ENCODE measurements around the gene VIPR1. TPM values are rescaled to one million over a fixed set of nuclear protein-coding genes. Genes with fewer than 3 reads are reported as not detected.
"Not testable (repeated sequence)": the region's sequence is repeated elsewhere in the genome, so short reads cannot be mapped to it uniquely, and the experiment has no call there.

The VIPR1 gene
- total RNA-seq, 2 experiments from 2014 or later: 7.5 to 9.6 TPM

DNA sequence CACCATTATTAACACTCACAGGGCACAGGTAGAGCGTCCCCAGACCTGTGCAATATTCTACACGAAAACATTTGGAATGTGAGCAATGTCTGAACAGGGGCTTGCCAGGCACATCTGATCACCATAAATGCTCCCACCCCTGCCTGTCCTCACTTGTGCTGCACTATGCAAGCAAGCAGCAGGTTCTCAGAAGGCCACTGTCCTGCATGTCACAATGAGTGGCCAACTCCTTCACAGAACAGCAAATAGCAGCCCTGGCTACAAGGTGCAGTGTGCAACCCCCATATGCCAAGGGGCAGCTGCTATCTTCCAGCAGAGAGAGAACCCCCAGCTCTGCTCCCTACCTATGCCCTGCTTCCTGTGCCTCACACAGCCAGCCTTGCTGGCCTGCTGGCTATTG is 46.7 kb downstream of the VIPR1 start:
- no peak overlapping the region for H3K27ac Mint-ChIP-seq
- CTCF ChIA-PET: interaction anchor here (0.6 to 7.5 kb wide), 6 partner anchors 13 to 391 kb away, joined by 3 to 70 read pairs (median 4); partner anchors contain the start of genes NKTR and VIPR1
- POLR2A ChIA-PET: no interaction called here
- H3K4me1 Mint-ChIP-seq: peaks cover 3% of the 10 kb centered on the region
- no peaks in the 10 kb centered on the region for H3K27me3 Mint-ChIP-seq
- no peak for DNase-seq
- peaks cover 36% of the 10 kb centered on the region for H3K36me3 Mint-ChIP-seq (ENCODE audit: low read depth)
- H3K9me3 Mint-ChIP-seq: no peaks in the 10 kb centered on the region
- H3K4me3 Mint-ChIP-seq: no peak overlapping the region

DNA sequence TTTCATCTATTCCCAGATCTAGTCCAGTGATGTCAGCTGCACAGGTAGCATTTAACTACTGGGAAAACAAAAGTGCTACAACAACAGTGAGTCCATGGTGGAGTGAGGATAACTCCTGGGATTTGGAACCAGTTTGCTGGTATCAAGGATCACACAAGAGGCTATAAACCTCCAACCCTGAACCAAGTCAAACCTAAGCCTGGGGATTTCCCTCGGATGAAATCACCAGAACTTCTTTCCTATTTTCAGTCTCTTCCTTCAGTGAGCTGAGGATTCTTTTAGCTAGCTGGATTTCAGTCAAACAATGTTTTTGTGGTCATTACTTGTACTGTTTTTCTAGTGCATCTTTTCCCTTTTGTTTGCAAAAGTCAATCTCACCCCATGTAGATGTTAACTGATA is 47.8 kb downstream of the VIPR1 start:
- ChIA-PET POLR2A (no interaction called here), CTCF (interaction anchor here (3.9 to 7.5 kb wide), 2 partner anchors 14 to 48 kb away, joined by 24 to 70 read pairs; partner anchors contain the start of gene VIPR1)
- no peak overlapping the region for H3K27ac Mint-ChIP-seq
- H3K27me3 Mint-ChIP-seq: no peaks in the 10 kb centered on the region
- H3K4me3 Mint-ChIP-seq: no peak overlapping the region
- peaks cover 39% of the 10 kb centered on the region for H3K36me3 Mint-ChIP-seq (ENCODE audit: low read depth)
- no peak for DNase-seq
- H3K4me1 Mint-ChIP-seq: peaks cover 5% of the 10 kb centered on the region
- H3K9me3 Mint-ChIP-seq: no peaks in the 10 kb centered on the region

DNA sequence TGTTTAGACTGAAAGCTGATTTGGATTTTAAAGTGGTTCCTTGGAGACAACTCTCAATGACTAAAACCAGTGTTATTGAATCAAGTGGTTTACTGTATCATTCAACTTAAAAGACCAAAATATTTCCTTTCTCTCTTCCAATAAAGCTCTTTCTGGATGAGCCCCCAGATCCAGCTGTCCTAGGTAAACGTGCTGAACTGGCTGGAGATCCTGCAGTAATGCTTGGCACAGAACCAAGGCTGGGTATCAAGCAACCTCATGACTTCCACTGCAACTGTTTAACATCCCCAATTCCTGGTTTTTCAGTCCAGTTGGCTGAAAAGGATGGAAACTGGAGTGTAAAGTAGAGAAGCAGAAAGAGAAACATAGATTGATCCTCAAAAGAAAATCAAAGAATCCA is 50.4 kb downstream of the VIPR1 start:
- POLR2A ChIA-PET: interaction anchor here (0.6 to 0.7 kb wide), 2 partner anchors 51 to 539 kb away, joined by 3 to 5 read pairs; partner anchors contain the start of gene VIPR1
- no peak overlapping the region for H3K27ac Mint-ChIP-seq
- H3K36me3 Mint-ChIP-seq (ENCODE audit: low read depth): peaks cover 55% of the 10 kb centered on the region
- peaks cover 30% of the 10 kb centered on the region for H3K4me1 Mint-ChIP-seq
- H3K4me3 Mint-ChIP-seq: no peak overlapping the region
- CTCF ChIA-PET: interaction anchor here (0.9 to 1.7 kb wide), 7 partner anchors 12 to 361 kb away, joined by 3 to 9 read pairs (median 3); no protein-coding TSS in a partner anchor
- H3K9me3 Mint-ChIP-seq: no peaks in the 10 kb centered on the region
- no peaks in the 10 kb centered on the region for H3K27me3 Mint-ChIP-seq
- DNase-seq: no peak

DNA sequence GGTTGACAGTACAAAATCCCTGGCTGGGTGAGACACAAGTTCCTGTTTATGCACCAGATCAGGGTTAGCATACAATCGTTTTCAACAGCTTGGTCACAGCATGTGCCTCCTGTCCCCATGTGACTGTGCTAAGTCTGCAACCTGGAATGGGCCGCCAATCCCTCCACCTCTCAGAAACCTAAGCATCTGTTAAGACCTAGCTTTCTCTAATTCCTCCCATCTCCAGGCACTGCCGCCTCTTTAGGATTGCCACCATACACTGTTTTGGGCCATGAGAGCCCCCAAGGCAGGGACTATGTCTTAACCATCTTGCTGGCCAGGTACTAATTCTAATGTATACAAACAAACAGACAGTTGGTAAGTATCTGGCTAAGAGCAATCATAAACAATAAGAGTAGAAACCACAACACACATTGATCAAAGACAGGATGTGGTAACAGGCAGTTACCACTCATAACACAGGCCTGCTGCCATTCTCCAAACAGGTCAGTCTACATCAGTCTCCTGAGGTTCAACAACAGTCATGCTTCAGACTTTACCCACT is 53.7 kb downstream of the VIPR1 start:
- H3K27me3 Mint-ChIP-seq: no peaks in the 10 kb centered on the region
- peak; percentile 63 for DNase-seq
- ChIA-PET CTCF (interaction anchor here (1.5 kb wide), 1 partner anchor 10 kb away, joined by 3 read pairs; no protein-coding TSS in a partner anchor), POLR2A (interaction anchor here (1.1 to 1.7 kb wide), 3 partner anchors 26 to 189 kb away, joined by 3 to 7 read pairs (median 3); partner anchors contain the start of genes SEC22C and SS18L2)
- H3K9me3 Mint-ChIP-seq: no peaks in the 10 kb centered on the region
- H3K4me1 Mint-ChIP-seq: peaks cover 29% of the 10 kb centered on the region
- H3K27ac Mint-ChIP-seq: peak overlapping the region; percentile 97
- H3K36me3 Mint-ChIP-seq (ENCODE audit: low read depth): peaks cover 59% of the 10 kb centered on the region
- no peak overlapping the region for H3K4me3 Mint-ChIP-seq

DNA sequence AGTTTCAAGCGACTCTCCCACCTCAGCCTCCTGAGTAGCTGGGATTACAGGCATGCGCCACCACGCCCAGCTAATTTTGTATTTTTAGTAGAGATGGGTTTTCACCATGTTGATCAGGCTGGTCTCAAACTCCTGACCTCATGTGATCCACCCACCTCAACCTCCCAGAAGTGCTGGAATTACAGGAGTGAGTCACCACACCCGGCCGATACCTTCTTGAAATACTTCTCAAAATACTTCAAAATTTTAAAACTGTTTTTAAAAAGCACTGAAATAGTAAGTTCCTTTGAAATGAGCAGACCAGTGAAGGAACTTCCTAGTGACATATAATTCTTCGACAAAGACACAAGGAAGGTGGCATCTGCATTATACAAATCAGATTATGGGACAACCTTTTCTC is 54.4 kb downstream of the VIPR1 start:
- not testable (repeated sequence) for H3K4me3 Mint-ChIP-seq, DNase-seq, H3K27me3 Mint-ChIP-seq, H3K9me3 Mint-ChIP-seq
- Mint-ChIP-seq H3K4me1 (peaks cover 29% of the 10 kb centered on the region), H3K36me3 (ENCODE audit: low read depth) (peaks cover 58% of the 10 kb centered on the region), H3K27ac (peak overlapping the region; percentile 97)
- ChIA-PET POLR2A (interaction anchor here (1.4 to 1.7 kb wide), 2 partner anchors 34 to 54 kb away, joined by 3 to 4 read pairs; partner anchors contain the start of genes SS18L2 and VIPR1), CTCF (interaction anchor here (1.5 kb wide), 1 partner anchor 10 kb away, joined by 3 read pairs; no protein-coding TSS in a partner anchor)

DNA sequence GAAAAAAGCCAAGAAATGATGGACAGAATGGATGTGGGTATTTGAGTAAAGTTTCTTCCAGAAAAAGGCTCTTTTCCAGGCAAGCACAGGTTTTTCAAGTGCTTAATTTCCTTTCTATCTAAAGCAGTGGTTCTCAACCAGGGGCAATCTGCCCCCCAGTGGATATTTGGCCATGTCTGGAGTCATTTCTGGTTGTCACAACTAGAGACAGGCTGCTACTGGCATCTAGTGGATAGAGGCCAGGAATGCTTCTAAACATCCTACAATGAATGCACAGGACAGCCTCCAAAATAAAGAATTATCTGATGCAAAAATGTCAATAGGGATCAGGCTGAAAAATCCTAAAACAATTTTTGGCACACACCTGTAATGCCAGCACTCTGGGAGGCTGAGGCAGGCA is 55.4 kb downstream of the VIPR1 start:
- CTCF ChIA-PET: interaction anchor here (1.0 kb wide), 1 partner anchor 24 kb away, joined by 3 read pairs; the partner anchor contains the start of gene SEC22C
- Mint-ChIP-seq H3K27ac (peak overlapping the region; percentile 48), H3K4me1 (peaks cover 29% of the 10 kb centered on the region), H3K36me3 (ENCODE audit: low read depth) (peaks cover 57% of the 10 kb centered on the region), H3K4me3 (no peak overlapping the region), H3K27me3 (no peaks in the 10 kb centered on the region), H3K9me3 (no peaks in the 10 kb centered on the region)
- peak; percentile 38 for DNase-seq
- POLR2A ChIA-PET: interaction anchor here (1.4 kb wide), 1 partner anchor 55 kb away, joined by 4 read pairs; the partner anchor contains the start of gene VIPR1

DNA sequence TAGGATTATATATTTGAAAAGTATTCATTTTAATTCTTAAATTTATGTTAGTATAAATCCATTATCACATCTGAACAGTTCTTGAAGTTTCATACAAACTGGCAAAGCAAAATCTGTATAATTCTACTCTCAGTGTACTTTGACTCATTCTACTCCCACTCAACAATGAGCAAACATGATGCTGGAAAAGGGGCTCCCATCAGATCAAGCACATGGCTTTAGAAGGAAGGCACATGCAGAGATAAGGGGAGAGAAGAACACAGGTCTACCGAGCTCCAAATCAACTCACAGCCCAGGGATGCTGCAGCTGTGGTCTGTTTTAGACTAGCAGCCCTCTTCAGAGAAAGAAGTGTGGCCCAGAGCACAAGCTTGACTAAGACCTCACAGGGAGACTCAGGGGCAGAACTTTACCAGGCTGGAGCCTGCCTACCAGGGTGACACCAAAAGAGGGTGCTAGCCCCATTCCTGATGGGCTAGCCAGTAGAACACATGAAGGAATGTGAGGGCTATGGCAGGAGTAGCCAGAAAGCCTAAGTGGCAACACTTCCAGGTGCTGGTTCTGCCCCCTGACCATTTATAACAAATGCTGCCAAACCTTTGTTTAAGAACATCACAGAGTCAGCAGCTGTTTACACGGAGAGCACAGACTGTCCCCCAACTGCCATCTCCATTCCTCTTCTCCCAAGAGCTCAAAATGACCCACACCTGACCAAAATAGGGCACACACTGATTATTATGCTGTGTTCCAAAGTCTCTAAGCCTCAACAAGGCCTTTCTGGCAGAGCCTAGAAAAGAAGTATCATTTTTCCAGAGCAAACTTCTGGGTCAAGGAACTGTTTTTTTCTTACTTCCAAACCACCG is 59.8 kb downstream of the VIPR1 start:
- no peaks in the 10 kb centered on the region for H3K27me3 Mint-ChIP-seq
- peaks cover 46% of the 10 kb centered on the region for H3K36me3 Mint-ChIP-seq (ENCODE audit: low read depth)
- H3K4me1 Mint-ChIP-seq: peaks cover 7% of the 10 kb centered on the region
- ChIA-PET POLR2A (interaction anchor here (1.4 to 1.7 kb wide), 2 partner anchors 19 to 39 kb away, joined by 4 to 5 read pairs; partner anchors contain the start of gene NKTR), CTCF (interaction anchor here (1.4 kb wide), 1 partner anchor 19 kb away, joined by 3 read pairs; no protein-coding TSS in a partner anchor)
- no peaks in the 10 kb centered on the region for H3K9me3 Mint-ChIP-seq
- H3K4me3 Mint-ChIP-seq: no peak overlapping the region
- DNase-seq: no peak
- no peak overlapping the region for H3K27ac Mint-ChIP-seq

DNA sequence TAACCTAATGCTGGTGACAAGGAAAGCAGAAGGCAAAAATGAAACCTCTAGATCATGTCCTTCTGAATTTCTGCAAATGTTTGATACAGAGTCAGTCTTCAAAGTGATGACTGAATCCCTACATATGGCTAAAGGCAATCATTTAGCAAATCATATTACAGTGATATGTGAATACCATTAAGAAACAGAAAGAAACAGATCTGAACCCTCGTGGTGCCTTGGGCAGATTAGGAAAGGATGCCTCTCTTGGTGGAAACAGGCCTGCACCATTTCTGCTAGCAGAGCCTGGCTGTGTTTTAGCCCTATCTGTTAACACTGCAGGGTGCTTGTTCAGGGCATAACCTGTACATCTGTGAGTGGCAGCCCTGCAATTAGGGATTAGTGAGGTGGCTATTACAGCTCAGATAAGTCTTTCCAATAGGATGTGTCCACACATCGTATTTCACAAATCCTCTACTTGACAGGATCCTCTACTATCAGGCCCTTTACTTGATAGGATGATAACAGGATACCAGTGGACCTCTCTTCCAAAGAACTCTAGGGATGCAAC is 67.2 kb downstream of the VIPR1 start:
- Mint-ChIP-seq H3K4me1 (peaks cover 12% of the 10 kb centered on the region), H3K9me3 (peaks cover 5% of the 10 kb centered on the region), H3K36me3 (ENCODE audit: low read depth) (peaks cover 63% of the 10 kb centered on the region), H3K27ac (no peak overlapping the region), H3K27me3 (no peaks in the 10 kb centered on the region), H3K4me3 (no peak overlapping the region)
- POLR2A ChIA-PET: no interaction called here
- DNase-seq: no peak
- CTCF ChIA-PET: no interaction called here

DNA sequence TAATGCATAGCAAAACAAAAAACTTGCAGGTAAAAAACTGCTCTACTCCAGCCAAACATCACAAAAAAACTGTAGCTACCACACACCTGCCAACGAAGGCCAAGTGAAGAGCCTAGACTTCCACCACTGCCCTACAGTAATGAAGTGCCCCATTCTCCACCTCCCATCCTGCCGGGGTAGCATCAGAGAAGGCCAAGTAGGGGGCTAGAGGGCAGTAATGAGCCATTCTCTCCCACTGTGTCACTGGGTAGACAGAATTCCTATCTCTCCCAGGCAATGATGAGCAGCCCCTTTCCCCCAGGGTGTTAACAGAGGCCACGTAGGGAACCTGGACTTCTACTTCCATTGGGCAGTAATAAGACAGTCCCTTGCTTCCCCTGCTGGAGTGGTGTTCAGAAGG is 69.8 kb downstream of the VIPR1 start:
- Mint-ChIP-seq H3K36me3 (ENCODE audit: low read depth) (peaks cover 71% of the 10 kb centered on the region), H3K9me3 (peaks cover 9% of the 10 kb centered on the region), H3K27ac (no peak overlapping the region), H3K4me3 (no peak overlapping the region), H3K27me3 (no peaks in the 10 kb centered on the region), H3K4me1 (peaks cover 22% of the 10 kb centered on the region)
- CTCF ChIA-PET: interaction anchor here (0.7 to 1.1 kb wide), 5 partner anchors 9 to 76 kb away, joined by 3 to 4 read pairs (median 3); partner anchors contain the start of gene SEC22C
- POLR2A ChIA-PET: interaction anchor here (0.7 to 1.4 kb wide), 2 partner anchors 9 to 29 kb away, joined by 4 read pairs; partner anchors contain the start of gene NKTR
- DNase-seq: no peak

DNA sequence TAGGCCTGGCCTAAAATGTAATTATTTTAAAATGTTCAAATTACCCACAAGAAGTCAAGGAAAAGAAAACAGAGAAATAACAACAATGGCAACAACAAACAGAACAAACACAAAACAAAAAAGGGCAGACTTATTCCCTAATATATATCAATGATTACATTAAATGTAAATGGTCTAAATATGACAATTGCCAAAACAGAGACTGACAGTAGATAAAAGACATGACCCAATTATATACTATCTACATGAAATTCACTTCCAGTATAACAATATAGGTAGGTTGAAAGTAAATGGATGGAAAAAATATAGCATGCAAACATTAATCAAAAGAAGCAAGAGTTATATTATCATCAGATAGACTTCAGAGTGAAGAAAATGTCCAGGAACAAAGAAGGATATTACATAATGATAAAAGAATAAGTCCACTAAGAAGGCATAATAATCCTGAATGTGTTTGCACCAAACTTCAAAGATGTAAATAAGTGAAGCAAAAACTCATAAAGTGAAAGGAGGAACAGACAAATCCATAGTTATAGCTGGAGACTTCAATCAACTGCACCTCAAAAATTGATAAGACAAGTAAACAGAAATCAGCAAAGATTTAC is 72.8 kb downstream of the VIPR1 start:
- POLR2A ChIA-PET: interaction anchor here (2.3 kb wide), 1 partner anchor 26 kb away, joined by 9 read pairs; the partner anchor contains the start of gene NKTR
- Mint-ChIP-seq H3K27me3 (no peaks in the 10 kb centered on the region), H3K9me3 (peaks cover 9% of the 10 kb centered on the region), H3K4me1 (peaks cover 31% of the 10 kb centered on the region), H3K27ac (no peak overlapping the region), H3K4me3 (no peak overlapping the region), H3K36me3 (ENCODE audit: low read depth) (peaks cover 75% of the 10 kb centered on the region)
- CTCF ChIA-PET: no interaction called here
- DNase-seq: no peak

DNA sequence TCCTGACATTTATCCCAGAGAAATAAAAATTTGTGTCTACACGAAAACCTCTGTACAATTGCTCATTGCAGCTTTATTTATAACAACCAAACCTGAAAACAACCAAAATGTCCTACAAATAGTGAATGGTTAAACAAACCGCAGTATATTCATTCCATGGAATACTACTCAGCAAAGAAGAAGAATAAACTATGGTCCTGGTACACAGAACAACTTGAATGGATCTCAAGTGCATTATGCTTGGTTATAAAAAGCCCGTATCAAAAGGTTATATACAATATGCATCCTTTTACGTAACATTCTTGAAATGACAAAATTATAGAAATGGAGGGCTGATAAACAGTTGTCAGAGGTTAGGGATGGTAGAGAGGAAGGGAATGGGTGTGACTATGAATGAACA is 75.6 kb downstream of the VIPR1 start:
- Mint-ChIP-seq H3K4me3 (no peak overlapping the region), H3K27me3 (no peaks in the 10 kb centered on the region), H3K36me3 (ENCODE audit: low read depth) (peaks cover 59% of the 10 kb centered on the region), H3K9me3 (peaks cover 9% of the 10 kb centered on the region), H3K4me1 (peaks cover 46% of the 10 kb centered on the region), H3K27ac (no peak overlapping the region)
- ChIA-PET POLR2A (interaction anchor here (1.9 kb wide), 1 partner anchor 13 kb away, joined by 7 read pairs; the partner anchor contains the start of gene SS18L2), CTCF (no interaction called here)
- DNase-seq: no peak

DNA sequence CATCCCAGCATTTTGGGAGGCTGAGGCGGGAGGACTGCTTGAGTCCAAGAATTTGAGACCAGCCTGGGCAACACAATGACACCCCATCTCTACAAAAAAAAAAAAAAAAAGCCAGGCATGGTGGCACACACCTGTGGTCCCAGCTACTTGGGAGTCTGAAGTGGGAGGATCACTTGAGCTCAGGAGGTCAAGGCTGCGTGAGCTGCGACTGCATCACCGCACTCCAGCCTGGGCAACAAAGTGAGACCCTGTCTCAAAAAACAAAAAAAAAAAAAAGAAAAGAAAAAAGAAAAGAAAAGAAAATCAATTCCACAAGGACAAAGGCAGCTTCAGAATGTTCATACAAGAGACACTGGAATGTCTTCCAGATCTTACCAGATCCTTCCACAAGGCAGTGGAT is 76.9 kb downstream of the VIPR1 start:
- DNase-seq, POLR2A ChIA-PET, H3K4me3 Mint-ChIP-seq, H3K27ac Mint-ChIP-seq, H3K27me3 Mint-ChIP-seq, H3K9me3 Mint-ChIP-seq: not testable (repeated sequence)
- CTCF ChIA-PET: interaction anchor here (1.2 kb wide), 1 partner anchor 165 kb away, joined by 4 read pairs; no protein-coding TSS in a partner anchor
- H3K36me3 Mint-ChIP-seq (ENCODE audit: low read depth): peaks cover 49% of the 10 kb centered on the region
- peaks cover 52% of the 10 kb centered on the region for H3K4me1 Mint-ChIP-seq
